Stimulated activated CD4-positive, alpha-beta T cell treated with anti-CD3 and anti-CD28 coated beads, Interleukin-4, amount 100 ng/mL, for 48 hours (primary cell): ENCODE data around the gene OR1F1.
"Not testable (repeated sequence)": the region's sequence is repeated elsewhere in the genome, so short reads cannot be mapped to it uniquely, and the experiment has no call there.

Source experiments
- DNase-seq, 2 donors: peaks; one replicate each; pipeline ENCODE4 v3.0.0-alpha.2; 2020; ENCODE audit warnings: low read depth in 2 of 2

Gene OR1F1

DNA sequence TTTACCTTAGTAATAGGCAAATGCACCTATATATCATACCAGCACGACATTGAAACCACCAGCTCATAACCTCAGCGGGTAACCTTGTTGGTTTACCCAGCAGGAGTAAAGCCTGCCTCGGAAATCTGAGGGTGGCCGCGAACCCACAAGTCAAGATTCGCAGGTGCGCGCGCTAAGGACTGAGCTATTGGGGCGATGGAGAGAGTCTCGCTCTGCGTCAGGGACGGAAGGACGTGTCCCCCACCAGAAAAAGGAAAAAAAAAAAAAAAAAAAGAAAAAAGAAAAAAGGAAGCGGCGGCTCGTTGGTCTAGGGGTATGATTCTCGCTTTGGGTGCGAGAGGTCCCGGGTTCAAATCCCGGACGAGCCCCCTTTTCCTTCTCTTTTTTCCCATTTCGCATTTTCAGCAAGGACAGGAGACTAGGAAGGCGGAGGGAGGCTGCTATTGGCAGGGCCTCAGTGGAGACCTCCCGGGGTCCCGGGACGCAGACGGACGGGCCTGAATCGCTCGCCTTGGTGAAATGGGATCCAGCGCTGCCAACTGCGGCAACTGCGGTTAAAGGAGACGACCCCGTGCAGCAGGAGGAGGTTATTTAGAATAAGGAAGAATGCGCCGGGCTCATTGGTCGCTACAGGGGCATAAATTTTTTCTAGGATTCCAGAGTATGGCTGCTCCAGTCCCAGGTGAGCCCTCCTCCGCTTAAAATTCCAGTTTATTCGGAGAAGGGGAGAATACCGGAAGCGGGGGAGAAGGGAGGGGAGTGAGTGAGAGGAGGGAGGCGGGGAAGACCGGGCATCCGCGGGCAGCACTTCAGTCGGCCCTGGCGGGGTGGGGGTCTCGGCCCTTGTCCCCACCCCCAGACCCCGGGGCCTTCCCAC is at the start of gene OR1F1:
TSS of gene OR1F1 (plus strand) at position 407 of the 877 bp plus-strand sequence.
- DNase-seq = peak; percentile 71 to 72

DNA sequence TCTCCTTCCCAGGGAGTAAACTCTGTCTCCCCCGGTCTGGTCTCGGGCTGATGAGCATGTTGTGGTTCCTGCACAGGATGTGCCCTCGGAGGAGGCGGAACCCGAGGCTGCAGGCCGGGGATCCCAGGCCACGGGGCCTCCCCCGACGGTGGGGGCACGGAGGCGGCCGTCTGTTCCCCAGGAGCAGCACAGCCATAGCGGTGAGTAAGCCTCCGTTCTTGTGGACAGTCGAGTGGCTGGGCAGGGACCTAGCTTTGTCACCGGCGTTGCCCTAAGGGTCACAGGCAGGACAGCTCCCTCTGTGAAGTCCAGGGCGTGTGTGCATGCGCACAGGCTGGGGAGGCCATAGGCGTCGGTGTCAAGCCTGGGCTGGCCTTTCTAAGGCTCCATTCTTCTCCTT is 49.7 kb upstream of the OR1F1 start:
- DNase-seq = no peak

DNA sequence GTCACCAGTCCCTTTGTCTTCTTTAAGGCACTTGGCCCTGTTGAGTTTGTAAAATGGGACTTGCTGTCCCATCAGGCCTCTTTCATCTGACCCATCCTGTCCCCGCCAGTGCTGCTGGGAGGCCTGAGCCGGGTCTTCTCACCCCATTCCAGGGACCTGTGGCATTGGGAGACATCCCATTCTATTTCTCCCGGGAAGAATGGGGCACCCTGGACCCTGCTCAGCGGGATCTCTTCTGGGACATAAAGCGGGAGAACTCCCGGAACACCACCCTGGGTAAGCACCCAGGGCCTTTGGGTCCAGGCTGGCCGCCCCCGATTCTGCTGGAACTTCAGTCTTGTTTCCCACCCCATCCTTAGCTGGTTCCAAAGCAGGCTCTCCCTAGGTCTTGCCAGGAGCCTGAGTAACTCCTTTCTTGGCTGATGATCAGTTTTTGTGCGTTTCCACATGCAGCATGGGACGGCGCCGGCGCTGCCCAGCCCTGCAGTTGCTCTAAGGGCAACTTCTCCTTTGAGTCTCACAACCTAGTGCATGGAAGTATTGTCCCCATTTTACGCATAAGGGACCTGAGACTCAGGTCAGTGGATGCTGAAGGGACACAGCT is 49.1 kb upstream of the OR1F1 start:
- DNase-seq = no peak

DNA sequence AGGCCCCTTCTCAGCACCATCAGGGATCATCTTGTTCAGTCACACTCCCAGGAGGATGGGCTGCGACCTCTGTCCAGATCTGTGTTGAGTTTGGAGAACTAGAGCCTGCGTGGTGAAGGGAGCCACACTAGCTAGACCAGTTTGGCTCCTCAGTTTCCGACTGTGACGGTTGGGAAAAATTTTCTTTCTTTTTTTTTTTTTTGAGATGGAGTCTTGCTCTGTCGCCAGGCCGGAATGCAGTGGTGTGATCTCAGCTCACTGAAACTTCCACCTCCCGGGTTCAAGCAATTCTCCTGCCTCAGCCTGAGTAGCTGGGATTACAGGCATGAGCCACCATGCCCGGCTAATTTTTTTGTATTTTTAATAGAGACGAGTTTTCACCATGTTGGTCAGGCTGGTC is 48.4 kb upstream of the OR1F1 start:
- not testable (repeated sequence) for DNase-seq

DNA sequence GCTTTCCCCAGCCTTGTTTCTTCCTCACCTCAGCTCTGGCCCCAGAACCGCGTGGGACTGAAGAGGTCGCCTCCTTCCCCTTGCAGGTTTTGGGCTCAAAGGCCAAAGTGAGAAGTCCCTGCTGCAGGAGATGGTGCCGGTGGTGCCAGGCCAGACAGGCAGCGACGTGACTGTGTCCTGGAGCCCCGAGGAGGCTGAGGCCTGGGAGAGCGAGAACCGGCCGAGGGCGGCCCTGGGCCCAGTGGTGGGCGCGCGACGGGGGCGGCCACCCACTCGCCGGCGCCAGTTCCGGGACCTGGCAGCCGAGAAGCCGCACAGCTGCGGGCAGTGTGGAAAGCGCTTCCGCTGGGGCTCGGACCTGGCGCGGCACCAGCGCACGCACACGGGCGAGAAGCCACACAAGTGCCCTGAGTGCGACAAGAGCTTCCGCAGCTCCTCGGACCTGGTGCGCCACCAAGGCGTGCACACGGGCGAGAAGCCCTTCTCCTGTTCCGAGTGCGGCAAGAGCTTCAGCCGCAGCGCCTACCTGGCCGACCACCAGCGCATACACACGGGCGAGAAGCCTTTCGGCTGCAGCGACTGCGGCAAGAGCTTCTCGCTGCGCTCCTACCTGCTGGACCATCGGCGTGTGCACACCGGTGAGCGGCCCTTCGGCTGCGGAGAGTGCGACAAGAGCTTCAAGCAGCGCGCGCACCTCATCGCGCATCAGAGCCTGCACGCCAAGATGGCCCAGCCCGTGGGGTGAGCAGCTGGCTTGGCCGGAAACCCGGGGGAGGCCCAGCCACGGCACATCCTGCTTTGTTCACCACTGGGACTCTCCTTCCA is 47.2 kb upstream of the OR1F1 start:
- no peak for DNase-seq

DNA sequence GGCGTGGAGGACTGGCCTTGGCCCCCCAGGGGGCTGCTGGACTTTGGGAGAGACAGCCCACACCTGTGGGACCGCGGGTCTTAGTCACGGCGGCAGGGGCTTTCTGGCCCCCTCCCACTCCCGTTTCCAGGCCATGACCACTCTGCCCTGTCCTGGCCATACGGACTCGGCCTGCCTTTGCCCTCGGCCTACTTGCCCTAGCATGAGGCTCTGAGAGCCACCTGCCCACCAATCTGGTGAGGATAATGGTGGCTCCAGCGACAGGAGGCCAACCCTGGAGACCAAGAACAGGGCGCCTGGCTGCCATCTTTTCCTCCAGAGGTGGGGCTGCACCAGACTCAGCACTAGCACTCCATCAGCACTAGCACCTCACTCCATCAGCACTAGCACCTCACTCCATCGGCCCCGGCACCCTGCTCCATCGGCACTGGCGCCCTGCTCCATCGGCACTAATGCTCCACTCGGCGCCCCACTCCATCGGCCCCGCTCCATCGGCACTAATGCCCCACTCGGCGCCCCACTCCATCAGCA is 46.2 kb upstream of the OR1F1 start:
- DNase-seq = no peak

DNA sequence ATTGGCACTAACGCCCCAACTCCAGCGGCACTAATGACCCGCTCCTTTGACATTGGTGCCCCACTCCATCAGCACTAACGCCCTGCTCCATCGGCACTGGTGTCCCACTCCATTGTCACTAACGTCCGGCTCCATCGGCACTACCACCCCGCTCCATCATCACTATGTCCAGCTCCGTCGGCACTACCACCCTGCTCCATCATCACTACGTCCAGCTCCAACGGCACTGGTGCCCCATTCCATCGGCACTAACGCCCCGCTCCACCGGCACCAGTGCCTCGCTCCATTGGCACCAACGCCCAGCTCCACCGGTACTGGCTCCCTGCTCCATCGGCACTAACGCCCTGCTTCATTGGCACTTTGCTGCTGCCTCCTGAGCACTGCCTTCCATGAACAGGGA is 45.7 kb upstream of the OR1F1 start:
- no peak for DNase-seq

DNA sequence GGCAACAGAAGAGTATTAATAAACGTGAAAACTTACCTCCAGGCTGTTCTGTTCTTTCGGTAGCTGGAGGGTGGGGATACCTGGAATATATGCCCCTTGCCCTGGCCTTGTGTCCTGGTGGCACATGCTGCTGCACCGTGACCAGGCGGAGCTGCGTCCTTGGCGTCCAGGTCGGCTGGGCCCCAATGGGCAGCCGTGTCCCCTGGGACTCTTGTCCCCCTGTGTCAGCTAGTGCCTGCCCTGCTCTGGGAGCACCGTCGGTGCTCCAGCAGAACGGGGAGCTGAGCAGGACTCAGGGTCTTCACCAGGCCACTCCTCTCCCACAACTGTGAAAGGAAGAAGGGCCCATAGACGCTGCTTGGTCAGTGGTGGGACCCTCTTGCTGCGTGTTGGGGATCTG is 45.2 kb upstream of the OR1F1 start:
- no peak for DNase-seq

DNA sequence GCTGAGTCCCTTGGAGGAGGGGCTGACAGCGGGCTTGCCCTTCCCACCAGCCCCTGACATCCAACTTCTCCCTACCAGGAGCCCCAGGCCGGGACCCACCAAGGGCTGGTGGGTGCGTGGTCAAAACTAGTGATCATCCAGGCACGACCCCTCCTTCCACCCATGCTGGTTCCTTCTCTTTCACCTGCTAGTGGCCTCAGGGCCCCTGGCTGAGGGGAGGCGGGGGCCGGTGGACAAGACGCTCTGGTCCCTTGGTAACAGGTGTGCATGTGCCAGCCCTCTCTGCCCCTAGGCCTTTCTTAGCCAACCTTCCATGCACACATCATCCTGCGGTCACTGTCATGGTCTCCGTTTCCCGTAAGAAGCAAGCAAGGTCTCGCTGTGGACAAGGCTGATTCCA is 44.8 kb upstream of the OR1F1 start:
- no peak for DNase-seq

DNA sequence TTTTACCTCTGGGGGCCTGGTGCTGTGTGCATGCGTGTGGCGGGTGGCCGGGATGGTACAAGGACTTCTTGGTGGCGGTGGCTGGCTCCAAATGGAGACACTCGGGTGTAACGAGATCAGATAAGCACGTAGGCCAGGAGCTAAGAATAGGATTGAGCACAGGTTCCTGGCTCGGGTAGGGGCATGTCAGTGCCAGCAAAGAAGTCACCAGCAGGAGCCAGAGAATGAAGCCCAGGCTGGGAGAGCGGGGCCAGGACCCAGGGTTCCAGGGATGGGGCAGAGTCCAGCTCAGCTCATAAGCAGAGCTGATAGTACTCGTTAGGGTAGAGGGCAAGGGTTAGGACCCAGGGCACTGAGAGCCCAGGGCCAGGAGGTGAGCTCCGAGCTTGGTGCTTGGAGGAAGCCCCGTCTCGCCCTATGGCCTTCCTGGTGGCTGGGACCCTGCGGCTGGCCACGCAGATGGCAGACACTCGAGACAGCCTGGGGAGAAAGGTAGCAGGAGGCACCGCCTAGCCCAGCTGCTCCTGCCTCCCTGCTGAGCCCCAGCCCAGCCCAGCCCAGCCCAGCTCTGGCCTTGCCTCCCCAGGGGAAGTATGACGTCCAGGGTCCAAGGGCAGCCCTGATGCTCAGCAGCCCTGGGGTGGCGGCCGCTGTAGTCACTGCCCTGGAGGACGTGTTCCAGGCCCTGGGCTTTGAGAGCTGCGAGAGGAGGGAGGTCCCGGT is 44.2 kb upstream of the OR1F1 start:
- DNase-seq = no peak

DNA sequence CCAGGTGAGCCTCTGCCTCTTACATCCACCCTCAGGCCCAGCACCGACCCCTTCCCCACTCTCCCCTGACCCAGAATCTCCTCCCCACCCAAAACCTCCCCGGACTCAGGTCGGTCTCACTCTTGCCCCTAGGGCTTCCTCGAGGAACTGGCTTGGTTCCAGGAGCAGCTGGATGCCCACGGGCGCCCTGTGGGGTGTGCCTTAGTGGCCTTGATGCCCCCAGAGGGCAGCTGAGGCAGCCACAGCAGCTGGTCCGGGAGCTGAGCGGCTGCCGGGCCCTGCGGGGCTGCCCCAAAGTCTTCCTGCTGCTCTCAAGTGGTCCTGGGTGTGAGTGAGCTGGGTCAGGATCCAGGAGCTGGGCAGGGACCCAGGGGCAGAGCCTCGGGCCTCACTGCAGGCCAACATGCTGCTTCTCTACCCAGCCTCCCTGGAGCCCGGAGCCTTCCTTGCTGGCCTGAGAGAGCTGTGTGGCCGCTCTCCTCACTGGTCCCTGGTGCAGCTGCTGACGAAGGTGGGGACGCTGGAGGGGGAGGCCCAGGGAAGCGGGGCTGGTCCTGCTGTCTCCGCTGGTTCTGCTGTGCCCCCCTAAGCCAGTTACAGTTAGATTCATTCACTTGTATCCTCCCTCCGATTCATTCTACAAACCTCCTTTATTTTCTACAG is 43.6 kb upstream of the OR1F1 start:
- DNase-seq = no peak

DNA sequence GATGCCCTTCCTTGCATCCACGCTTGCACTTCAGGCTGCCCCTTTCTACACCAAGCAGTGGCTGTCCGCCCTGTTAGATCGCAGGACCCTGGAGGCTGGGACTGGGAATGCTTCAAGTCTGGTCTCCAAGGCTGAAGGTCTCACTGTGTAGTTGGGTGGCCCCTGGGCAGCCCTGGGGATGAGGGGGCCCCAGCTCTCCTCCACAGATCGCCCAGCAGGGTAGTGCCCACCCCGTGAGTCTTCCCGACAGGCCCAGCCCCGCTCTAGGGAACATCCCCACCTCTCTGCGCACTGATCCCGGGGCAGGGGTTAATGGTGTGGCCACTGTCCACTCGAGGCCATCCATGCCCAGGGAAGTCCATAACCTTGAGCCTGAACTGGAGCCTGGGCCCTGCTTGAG is 42.9 kb upstream of the OR1F1 start:
- no peak for DNase-seq

DNA sequence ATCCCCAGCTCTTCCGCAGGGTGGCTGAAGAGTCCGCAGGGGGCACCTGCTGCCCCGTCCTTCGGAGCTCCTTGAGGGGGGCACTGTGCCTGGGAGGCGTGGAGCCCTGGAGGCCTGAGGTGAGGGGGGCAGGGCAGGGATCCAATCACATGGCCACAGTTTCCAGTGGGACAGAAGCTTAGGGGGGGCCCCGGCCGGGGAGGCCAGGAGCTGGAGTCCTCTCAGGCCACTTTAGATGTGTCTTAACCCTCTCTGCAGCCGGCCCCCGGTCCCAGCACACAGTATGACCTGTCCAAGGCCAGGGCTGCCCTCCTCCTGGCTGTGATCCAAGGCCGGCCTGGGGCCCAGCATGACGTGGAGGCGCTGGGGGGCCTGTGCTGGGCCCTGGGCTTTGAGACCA is 42.3 kb upstream of the OR1F1 start:
- no peak for DNase-seq

DNA sequence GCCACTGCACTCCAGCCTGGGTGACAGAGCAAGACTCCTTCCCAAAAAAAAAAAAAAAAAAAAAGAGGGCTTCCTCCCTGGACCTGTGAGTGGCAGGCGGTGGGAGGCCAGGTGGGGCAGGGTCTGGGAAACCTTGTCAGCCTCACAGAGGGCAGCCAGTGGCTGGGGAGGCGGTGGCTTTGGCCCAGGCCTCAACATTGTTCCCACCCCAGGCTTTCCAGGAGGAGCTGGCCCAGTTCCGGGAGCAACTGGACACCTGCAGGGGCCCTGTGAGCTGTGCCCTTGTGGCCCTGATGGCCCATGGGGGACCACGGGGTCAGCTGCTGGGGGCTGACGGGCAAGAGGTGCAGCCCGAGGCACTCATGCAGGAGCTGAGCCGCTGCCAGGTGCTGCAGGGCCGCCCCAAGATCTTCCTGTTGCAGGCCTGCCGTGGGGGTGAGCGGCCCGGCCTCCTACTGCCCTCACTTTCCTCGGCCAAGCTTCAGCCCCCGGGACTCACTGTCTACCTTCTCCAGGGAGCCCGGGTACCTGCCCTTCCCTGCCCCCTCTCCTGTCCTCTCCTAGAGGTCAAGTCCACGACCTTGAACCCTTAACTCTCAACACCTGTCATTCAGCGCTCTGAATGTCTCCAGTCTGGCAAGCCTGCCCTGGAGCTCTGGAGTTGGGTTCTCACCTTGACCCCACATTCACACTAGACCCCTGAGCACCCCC is 40.8 kb upstream of the OR1F1 start:
- no peak for DNase-seq

DNA sequence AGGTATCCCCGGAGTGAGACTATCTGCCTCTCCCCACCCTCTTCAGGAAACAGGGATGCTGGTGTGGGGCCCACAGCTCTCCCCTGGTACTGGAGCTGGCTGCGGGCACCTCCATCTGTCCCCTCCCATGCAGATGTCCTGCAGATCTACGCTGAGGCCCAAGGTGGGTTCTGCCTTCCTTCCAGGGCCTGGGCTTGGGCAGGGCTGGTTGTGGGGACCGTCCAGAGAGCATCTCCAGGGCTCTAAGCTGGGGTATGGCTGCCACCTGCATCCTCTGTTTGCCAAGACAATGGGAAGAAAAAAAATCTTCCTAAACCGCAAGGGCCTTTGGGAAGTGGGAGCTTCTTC is 40.3 kb upstream of the OR1F1 start:
- no peak for DNase-seq

DNA sequence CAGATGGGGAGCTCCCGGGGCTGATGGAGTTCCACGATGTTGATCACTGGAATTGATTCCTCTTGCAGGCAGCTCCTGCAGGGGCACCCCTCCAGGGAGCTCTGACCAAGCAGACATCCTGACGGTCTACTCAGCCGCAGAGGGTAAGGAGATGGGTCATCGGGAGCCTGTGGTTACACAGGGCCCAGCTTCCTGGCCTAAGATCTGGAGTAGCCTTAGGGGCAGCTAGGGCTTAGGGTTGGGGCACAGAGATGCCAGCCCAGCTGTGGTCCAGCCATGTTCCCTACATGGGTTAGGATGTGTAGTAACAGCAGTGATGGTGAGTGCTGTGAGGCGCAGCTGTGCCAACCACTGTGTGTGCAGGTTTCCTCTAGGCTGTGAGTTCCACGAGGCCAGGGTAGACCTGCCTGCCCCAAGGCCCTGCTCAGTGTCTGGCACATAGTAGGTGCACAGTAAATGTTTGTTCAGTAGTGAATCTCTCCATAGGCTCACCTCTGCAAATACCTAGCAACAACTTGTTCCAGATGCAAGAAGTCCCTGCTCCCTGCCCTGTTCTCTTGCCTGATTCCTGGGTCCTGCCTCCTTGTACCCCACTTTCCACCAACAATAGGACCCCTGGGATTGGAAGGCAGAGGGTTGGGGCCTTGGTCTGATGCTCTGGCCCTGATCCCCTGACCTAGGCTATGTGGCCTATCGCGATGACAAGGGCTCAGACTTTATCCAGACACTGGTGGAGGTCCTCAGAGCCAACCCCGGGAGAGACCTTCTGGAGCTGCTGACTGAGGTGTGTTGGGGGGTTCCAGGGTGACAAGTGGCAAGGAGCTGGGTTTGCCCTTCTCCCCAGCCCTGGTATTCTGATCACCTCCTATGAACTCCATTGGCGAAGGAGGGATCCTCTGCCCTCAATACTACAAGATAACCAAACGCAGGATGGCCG is 39.5 kb upstream of the OR1F1 start:
- DNase-seq = no peak

DNA sequence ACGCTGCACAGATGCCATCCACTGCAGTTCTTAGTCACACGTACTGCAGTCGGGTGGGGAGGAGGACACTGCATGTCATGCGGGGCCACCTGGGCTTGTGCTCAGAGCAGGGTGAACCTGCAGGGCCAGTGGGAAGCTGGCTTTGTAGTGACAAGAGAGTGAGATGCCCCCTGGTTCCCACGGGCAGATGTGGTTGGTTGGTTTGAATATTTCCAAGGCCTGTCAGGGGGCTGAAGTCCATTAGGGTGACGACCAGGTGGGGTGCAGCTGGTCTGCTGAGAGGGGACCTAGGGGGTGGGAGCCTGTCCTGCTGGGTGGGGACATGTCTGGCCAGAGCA is 38.8 kb upstream of the OR1F1 start:
- no peak for DNase-seq

DNA sequence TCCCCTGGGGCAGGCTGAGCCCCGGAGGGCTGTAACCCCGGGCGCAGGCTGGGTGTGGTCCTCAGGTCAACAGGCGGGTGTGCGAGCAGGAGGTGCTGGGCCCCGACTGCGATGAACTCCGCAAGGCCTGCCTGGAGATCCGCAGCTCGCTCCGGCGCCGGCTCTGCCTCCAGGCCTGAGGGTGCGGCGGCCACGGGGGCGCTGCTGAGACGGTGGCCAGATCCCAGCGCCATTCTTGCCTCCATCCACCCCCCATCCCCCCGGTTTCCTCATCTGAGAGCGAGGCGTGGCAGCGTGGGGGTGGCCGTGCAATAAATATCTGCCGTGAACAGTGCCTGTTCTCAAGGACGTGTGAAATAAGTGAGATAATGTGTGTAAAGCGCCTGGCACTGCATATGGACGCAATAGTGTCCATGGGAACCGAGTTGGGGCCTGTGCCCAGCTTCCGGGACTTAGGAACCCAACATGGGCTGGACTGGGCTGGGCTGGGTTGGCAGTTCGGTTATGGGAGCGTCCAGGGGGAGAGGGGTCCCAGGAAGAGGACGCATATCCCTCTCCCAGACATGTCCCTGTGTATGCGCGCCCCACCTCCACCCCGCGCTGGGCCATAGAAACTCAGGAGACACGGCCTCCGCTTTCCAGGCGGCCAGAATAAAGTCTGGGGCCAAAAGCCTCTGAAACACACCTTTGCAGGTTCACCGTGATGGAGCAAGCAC is 38.2 kb upstream of the OR1F1 start:
- no peak for DNase-seq
